ELF-1 (cell line): ENCODE results near the gene SPECC1.

ENCODE experiments used
- DNase-seq: peaks from one replicate; pipeline ENCODE4 v3.0.0-alpha.2; 2016; ENCODE audit warnings: low read depth, low spot score

The SPECC1 gene

DNA sequence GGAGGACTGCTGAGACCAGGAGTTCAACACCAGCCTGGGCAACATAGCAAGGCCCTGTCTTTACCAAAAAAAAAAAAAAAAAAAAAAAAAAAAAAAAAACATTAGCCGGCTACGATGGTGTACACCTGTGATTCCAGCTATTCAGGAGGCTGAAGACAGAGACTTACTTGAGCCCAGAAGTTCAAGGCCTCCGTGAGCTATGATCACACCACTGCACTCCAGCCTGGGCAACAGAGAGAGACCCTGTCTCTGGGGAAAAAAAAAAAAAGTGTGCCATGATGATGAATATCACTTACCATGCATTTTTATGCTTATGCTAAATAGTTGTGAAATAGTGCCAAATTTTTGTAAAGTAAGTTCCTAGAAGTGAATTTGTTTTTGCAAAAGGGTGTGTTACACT, 261.2 kb downstream of the SPECC1 start:
- DNase-seq = no peak

DNA sequence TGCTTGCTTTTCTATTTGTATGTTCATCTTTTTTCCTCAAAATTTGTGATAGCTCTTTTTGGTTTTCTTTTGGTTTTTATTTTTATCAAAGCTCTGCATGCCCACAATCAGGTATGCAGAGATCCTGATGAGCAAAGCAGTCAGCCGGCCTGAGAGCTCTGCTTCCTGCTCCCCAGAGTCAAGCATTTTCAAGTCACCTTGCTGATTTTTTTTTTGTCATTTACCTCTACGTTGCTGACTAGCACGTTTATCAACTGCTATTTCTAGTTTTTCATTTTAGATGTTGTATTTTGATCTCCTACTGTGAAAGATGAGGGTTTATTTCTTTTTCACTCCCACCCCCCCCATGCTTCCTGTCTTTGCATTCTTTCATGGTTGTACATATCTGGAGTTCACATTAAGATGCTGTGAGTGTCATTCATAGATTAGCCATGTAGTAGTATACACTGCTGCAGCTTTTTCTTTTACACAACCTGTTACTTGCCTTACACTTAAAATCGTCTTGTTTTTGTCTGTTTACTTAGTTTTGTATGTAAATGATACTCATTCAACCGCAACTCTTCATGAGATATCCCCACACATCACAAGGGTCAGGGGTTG, 262.0 kb downstream of the SPECC1 start:
- DNase-seq = no peak

DNA sequence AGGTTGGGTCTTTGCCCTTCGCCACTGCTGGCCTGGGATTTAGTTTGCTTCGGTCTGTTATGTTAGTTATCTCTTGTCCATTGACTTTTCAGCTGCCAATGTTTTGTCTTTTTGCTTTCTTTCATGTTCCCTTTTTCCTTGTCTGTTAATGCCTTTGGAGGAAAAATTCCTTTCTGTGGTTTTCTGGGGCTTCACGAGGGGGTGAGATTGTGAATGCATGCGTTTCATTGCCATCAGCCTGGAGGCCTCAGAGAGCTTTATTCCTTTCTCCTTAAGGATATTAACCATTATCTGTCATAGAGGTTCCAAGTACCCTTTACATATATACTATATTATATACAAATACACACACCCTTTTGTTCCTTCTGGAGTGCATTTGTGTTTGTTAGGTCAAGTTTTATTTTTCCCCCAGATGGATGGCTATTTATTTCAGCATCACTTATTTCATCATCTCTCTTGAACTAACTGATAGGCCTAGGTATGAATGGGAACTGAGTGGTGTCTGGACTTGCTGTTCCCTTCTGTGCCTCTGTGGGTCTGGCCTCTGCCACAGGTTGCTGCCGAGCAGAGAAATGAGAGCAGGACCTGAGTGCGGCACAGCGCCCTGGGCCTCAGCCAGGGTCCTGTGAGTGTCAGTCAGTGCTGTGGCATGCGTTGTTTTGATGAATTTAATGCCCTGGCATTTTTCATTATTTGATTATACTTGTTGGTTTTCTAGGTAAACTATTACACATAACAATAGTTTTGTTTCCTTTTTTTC, 264.8 kb downstream of the SPECC1 start:
- no peak for DNase-seq

DNA sequence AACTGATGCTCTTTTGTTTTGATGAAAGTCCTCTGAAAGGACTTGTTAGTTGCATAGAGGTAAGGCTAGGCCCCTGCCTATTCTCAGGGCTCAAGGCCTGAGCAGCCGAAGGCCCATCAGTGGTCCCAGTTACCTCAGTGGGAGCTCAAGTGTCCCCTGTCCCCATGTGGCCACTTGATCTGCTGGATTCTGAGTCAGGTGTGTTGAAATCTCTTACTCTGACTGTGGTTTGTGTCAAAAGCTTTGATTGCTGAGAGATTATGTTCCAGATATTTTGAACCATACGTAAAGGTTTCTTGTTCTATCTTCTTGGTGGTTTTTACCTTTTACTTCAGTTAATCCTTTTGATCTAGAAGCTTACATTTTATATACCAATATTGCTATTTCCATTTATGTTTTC, 266.5 kb downstream of the SPECC1 start:
- no peak for DNase-seq

DNA sequence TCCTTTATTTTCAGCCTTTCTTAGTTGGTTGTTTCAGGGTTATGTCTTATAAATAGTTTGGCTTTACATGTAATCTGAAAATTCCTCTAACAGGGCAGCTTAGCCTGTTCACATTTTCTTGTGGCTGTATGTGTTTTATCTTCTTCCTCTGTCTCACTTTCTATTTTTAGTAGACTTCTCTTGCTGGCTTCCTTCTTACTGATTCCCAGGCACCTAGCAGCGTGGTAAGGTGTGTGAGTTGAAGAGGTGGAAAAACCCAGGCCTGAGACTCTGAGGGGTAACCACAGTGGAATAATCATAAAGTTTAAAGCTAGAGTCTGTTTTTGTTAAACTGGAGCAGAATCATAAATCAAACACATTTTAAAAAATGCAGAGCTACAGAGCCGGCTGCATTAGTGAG, 267.3 kb downstream of the SPECC1 start:
- DNase-seq = no peak

DNA sequence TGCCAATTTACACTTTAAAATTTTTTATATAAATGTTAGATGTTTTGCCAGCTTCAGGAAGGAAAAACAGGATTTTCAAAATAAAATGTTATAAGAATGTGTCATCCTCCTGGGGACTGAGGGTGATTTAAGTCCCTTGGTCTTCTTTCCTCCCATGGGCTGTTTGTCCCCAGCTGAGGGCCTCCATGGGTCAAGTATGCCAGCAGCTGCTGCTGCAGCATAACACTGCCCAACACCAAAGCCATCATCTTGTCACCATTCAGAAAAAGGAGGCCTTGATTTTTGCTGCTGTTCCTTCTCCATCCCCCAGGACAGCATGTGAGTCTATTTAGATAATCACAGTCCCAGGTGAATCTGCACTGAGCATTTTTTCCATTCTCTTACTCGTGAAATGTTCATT, 269.6 kb downstream of the SPECC1 start:
- no peak for DNase-seq

DNA sequence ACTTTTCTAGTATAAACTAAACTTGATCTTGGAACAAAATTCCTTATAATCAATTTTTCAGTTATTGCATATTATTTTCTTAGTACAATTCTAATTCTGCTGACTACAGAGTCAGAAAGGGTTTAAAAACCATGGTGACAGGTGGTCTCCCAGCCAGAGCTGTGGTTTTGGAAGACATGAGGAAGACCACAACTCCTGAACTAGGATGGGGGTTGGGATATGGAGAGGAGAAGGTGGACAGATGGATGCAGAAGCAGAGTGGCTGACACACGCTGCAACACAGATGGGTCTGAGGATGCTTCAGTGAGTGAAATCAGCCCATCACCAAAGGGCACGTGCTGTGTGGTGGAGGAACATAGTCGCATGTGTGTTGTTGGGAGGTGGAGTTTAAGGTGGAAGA, 270.5 kb downstream of the SPECC1 start:
- DNase-seq = no peak

DNA sequence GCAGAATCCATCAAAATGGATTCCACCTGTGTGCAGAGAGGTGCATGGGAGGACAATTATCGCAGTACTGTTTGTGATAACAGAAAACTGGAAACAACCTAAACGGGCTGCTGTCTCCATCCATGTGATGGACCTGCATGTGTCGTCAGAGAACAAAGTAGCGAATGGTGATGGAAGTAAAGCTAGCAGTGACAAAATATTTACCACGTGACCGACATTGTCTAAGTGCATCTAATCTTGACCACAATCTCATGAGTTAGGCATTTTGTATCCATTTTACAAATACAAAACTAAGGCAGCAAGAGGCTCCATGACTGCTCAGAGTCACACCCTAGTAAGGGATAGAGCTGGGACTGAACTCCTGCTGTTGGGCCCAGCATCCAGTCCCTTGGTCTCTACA, 270.9 kb downstream of the SPECC1 start:
- no peak for DNase-seq

DNA sequence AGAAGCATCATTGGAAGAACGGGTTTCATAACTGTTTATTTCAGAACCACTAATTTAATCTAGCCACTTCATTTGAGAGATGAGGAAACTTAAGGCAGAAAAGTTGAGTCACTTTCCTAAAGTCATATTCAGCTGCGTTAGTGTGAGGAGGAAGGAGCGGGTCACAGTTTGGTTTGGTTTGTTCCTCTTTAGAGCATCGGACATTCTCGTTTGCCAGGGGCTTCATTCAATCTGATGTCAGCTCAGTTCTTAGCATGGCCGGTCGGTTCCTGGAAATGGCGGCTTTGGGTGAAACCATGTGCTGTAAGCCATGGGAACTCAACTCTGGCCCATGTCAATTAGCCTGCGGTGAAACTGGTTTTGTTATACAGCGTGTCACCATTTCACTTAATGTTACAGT, 271.7 kb downstream of the SPECC1 start:
- DNase-seq = no peak

DNA sequence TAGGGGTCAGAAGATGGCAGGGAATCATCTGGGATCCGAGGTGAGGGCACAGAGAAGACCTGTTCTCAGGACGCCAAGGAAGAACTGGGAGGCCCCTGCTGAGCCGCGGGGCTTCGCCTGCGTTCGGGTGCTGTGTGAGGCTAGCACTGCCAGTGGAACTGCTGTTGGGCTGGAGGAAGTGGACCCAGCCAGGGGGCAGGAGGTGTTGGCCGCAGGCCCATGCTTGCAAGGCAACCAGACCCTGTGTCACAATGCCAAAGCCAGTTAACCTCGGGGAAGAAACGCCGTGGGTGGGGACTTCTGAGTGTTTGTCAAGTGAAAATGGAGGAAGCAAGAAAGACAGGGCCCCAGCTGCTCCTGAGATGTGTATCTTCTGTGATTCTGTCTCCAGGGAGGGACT, 272.7 kb downstream of the SPECC1 start:
- no peak for DNase-seq

DNA sequence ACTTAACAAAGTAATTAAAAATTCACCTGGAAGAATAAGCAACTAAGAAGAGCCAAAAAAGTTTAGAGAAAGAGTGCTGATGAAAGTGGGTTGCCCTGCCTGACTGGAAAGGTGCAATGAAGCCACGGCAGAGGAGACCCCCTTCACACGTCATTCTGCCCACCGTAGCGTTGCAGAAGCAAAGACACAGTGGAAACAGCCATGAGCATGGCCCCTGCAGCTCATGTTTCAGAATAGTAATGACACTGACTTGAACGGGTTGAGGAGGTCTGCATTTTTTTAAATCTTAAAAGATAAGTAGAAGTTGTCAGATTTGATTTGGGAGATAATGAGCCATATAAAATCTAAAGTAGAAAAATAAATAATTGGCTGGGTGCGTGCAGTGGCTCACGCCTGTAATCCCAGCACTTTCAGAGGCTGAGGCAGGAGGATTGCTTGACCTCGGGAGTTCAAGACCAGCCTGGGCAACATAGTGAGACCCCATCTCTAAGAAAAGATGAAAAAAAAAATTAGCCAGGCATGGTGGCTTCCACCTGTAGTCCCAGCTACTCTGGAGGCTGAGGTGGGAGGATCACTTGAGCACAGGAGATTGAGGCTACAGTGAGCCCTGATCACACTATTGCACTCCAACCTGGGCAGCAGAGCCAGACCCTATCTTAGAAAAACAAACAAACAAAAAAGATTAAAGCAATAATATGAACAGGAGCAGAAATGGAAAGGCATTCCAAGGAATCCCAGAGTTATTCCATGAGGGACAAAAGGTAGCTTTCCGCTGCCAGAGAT, 273.6 kb downstream of the SPECC1 start:
- no peak for DNase-seq

DNA sequence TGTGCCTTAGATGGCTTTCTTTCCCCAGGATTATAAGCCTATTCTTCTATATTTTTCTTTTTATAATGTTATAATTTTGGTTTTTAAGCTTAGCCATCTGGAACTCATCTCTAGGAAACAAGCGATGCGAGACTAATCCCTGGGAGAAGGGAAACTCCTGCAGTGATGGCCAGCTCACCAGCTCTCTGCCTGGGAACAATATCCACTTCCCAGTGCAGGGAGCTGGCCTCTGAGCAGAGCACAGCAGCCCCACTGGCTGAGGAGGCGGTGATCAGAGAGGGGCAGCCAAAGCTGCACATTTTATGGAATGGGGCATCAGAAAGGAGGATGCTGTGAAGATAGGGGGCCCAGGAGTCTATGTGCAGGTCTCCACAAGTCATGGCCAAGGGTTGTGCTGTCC, 274.9 kb downstream of the SPECC1 start:
- no peak for DNase-seq

DNA sequence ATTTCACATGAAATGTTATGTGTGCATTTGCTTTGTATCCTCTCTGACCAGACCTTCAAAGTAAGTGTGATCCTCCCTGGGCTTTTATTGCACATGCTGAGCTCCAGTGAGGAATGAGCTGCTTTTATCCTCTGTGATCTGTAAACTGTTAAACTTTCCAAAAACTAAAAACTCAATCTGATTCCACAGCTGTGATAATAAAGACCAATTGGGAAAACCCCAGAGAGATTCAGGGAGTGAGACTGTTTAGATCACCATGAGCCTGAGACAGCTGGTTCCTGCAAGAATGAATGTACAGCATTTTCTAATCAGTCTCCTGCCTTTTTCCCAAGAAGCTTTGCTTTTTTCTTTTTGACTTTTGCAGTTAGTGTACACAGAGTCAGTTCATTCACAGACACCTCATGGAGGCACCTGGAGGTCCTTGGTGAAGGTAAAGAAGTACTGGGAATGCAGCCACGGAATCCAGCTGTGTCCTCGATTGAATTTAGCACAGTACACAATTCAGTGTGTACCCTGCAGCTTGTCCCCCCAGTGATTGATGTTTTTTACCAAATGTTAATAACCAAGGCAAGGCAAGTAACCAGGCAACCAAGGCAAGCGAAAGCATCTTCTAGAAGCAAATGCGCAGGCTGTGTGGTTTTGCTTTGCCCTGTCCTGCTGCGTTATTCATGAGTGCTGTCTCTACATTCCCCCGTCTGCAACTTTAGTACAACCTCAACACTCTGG, 275.6 kb downstream of the SPECC1 start:
- DNase-seq = no peak

DNA sequence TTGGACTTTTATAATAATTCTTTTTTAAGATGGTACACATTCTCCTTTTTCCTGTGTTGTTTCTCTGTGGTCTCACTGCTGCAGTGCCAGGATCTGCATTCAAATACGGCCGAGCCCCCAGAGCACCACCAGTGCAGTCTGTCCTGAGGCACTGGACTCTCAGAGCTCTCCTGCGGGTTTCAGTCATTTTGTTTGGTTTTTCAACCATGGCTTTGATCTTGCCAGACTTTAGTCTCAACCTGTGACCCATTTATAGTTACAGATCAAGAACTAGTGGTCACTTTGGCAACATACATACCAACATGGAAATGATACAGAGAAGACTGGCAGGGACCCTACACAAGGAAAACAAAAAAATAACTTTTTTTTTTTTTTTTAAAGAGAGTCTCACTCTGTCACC, 280.8 kb downstream of the SPECC1 start:
- no peak for DNase-seq

DNA sequence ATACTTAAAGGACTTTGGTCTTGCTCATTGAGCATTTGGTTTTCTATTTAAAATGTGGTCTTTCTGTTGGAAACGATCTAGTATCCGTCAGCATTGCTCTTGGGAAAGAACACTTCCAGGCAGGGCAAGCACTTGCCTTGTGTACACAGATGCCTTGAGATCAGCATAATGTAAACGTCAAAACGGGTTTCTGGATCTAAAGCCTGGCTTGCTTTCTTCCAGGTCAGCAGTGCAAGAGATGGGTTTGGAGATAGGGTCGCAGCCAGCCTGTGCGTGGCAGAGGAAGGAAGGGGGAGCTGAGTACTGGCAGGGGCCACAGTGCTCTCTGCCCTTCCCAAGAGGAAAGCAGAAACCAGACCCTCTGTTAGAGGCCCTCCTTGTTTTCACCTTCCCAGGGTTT, 282.7 kb downstream of the SPECC1 start:
- DNase-seq = no peak

DNA sequence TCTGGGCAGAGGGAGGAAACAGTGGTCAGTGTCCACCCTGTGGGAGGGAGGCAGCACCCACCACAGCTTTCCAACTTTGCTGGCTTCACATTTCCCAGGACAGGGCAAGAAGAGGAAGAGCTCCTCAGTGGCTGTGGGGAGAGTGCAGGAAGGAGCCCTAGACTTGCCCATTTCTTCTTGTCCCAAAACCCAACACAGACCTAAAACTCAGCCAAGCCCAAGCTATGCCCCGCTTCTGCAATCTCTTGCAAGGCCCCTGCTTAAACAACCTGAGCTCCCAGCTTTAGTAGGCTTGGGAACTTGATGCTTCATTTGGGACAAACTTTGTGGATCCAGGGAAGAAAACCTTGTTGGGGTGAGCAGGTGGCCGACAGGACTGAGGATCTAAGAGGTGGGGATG, 284.3 kb downstream of the SPECC1 start:
- no peak for DNase-seq

DNA sequence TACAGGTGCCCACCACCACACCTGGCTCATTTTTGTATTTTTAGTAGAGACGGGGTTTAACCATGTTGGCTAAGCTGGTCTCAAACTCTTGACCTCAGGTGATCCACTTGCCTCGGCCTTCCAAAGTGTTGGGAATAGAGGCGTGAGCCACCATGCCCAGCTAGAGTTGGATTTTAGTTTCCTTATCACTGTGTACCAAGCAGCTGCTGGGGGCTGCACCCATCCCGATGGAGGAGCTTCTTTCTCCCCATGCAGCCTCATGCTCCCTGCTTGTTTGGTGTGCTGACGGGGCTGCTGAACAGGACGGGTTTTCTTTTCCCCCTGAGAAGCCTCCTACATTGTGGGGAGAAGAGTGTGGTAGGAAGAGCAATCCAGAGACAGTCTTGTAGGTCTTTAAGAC, 285.0 kb downstream of the SPECC1 start:
- DNase-seq = no peak

DNA sequence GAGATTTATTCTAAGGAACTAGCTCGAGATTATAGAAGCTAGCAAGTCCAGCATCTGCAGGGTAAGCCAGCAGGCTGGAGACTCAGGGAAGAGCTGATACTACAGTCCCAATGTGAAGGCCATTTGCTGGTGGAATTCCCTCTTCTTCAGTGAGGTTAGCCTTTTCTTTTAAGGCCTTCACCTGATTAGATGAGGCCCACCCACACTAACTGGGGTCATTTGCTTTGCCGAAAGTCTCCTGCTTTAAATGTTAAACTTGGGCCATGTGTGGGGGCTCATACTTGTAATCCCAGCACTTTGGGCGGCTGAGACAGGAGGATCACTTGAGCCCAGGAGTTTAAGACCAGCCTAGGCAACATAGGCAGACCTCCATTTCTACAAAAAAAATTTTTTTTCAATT, 289.9 kb downstream of the SPECC1 start:
- no peak for DNase-seq

DNA sequence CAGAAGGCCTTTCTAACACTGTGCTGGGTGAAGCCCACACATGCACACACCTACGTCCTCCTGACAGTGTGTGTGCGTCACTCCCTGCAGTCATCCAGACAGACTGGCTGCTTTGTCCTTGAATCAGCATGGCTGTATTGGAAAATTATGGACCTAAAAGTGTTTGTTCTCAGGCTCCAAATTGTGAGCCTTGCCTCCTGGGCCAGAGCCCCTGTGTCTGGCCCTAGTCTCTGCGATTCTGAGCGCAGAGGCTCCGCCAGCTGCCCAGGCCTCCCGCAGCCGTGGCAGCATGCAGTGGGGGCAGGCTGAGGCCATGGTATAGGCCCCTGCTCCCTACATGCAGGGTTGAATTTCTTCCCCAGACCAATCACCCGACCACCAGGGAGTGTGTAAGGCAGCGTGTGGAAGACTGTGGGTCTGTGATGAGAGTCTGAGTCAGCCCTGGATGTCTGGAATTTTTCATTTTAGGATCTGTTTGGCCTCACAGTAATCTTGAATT, 291.3 kb downstream of the SPECC1 start:
- DNase-seq = peak; percentile 52

DNA sequence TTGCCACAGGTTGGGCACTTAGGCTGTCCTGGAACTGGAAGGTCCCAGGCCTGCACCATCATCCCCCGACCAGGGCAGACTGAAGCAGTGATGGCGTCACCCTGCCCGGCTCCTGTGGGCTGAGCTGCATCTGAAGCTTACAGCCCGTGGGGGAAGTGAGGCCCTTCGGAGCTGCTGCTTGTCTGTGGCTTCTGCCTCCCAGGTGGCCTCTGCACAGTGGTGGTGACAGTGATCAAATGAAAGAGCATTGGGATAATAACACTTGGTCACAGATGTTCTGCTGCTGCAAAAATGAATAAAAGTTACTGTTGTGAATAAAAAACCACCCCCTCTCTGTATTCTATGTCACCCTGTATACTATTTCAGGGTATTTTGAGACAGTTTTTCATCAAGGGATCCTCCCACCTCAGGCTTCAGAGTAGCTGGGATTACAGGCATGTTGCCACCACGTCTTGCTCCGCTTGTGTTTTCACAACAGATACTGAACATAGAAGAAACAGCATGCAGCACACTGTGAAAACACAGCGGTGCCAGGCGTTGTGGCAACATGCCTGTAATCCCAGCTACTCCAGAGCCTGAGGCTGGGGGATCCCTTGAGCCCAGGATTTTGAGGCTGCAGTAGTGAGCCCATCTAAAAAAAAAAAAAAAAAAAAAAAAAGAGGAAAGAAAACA, 293.2 kb downstream of the SPECC1 start:
- DNase-seq = no peak

DNA sequence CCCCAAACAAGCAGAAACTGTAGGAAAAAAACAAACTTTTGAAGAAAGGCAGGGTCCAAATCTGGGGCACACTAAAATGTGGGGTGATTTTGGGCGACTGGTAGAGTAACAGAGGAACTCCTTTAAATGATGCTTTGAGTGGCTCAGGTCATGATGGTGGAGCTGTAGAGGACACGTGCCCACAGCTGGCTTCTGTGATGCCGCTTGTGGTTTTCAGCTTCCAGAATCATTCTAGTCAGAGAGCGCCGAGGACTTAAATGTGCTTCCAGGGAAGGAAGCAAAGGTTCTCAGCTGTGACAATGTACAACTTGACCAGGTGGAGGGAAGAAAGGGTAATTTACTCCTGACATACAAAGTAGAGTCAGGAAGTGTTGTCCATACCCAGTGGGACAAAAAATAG, 295.8 kb downstream of the SPECC1 start:
- DNase-seq = no peak

DNA sequence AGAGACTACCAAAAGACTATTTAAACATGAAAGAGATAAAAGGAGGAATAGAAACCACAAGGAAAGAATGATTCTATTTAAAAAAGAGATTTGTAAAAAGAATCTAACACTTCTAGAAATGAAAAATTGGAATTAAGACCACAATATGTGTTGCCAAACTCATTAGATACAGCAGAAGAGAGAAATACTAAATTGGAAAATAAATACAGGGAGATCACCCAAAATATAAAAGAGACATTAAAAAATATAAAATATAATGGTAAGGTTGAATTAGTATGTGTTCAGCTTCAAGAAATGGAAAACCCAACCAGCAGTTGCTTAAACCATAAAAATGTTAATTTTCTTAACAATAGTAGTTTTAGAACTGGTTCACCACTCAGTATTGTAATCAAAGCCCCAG, 297.8 kb downstream of the SPECC1 start:
- no peak for DNase-seq
